SH-SY5Y (cell line): ENCODE data around the gene TTC28.

Experiments
- GATA2 ChIP-seq: IDR thresholded peaks from 2 replicates; pipeline ENCODE4 v1.6.1; 2011; ENCODE audit warnings: mild to moderate bottlenecking, low read depth, low read length
- GATA3 ChIP-seq: IDR thresholded peaks from 2 replicates; pipeline ENCODE4 v1.6.1; 2011; ENCODE audit warnings: low read depth, mild to moderate bottlenecking, low read length, moderate library complexity

DNA sequence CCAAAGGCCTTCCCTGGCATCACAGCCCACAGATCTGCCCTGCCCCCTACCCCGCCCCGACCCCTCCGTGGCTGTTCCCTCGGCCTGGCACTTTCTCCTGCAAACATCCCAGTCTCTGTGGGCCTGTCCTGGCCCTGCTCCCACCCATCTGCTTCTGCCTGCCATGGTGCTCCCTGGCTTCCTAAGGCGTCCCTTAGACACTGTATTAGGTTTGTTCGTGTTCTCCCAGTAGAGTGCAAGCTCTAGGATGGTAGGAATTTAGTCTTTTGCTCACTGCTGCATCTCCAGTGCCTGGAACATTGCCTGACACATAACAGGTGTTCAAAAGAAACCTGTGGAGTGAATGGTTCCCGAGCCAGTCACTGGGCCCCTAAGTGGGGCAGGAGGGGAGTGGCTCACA, 690.9 kb downstream of the TTC28 start:
- TF ChIP-seq GATA2 (no peak), GATA3 (no peak)
